Transverse colon (tissue), 4 donors: ENCODE results near the gene FOXP1. TPM values are rescaled to one million over a fixed set of nuclear protein-coding genes. Genes with fewer than 3 reads are reported as not detected.

Experiments
- DNase-seq: peaks from one replicate; pipeline ENCODE4 v3.0.0-alpha.2; 2019
- H3K27ac ChIP-seq, 4 donors: fragments of 200-600 bp; sonication (generic); 2 replicates each; pipeline ENCODE4 v1.5.1; 2016 to 2018; ENCODE audit warnings: inconsistent platforms in 4 of 4
- H3K27me3 ChIP-seq: fragments of 200-600 bp; sonication (generic); 2 replicates; pipeline ENCODE4 v1.5.1; 2017; ENCODE audit warnings: inconsistent platforms
- H3K36me3 ChIP-seq, 4 donors: fragments of 200-600 bp; sonication (generic); 2 replicates each; pipeline ENCODE4 v1.5.1; 2017 to 2019; ENCODE audit warnings: inconsistent platforms in 4 of 4
- H3K4me1 ChIP-seq, 4 donors: fragments of 200-600 bp; sonication (generic); 2 replicates each; pipeline ENCODE4 v1.5.1; 2017 to 2020; ENCODE audit warnings: inconsistent platforms in 4 of 4
- H3K4me3 ChIP-seq, 4 donors: fragments of 200-600 bp; sonication (generic); 1 replicate in 1 of 4; 2 replicates in 3 of 4; pipeline versions ENCODE4 v1.5.1 to v1.6.1; 2017 to 2019; ENCODE audit warnings: inconsistent platforms in 4 of 4
- H3K9me3 ChIP-seq, 2 donors: fragments of 200-600 bp; sonication (generic); 2 replicates each; pipeline ENCODE4 v1.5.1; 2017 to 2019; ENCODE audit warnings: inconsistent platforms in 2 of 2
- EP300 ChIP-seq: sonication (generic); formaldehyde crosslinking; IDR thresholded peaks from one replicate; pipeline ENCODE4 v1.6.1; 2017; ENCODE audit warnings: antibody characterized with exemption, low read depth
- POLR2A ChIP-seq: fragments of 450-650 bp; IDR thresholded peaks from one replicate; pipeline ENCODE4 v1.6.1; 2016; ENCODE audit warnings: antibody characterized with exemption, mild to moderate bottlenecking, moderate library complexity
- POLR2AphosphoS5 ChIP-seq, 3 donors: sonication (generic); formaldehyde crosslinking; IDR thresholded peaks; one replicate each; pipeline ENCODE4 v1.6.1; 2016; ENCODE audit warnings: antibody characterized with exemption in 3 of 3
- WGBS, 2 donors: methylation state at CpG; one replicate each; pipeline ENCODE4 v1.1.5; 2018; ENCODE audit warnings: low coverage in 1 of 2; 5-methylcytosine and 5-hydroxymethylcytosine counted together
- in situ Hi-C, 4 donors: fragments of 200-750 bp; cut with MboI; loops; one replicate each; pipeline versions ENCODE4 v1.15.0 to v1.15.1; 2017; ENCODE audit warnings: low sequenced_read_pairs in 3 of 4, low pct_ligation_motif_present in 1 of 4, low pct_unique_long_range_greater_than_20kb in 1 of 4
- intact Hi-C: fragments of 100-400 bp; cut with DNase I; formaldehyde crosslinking; loops from one replicate; pipeline ENCODE4 v1.15.1; 2023; ENCODE audit warnings: low total_unique reads
- total RNA-seq, 4 donors: library from RNA; depleted of rRNA; stranded (reverse); fragments of >200 nt; gene quantifications; one replicate each; pipeline ENCODE4 v1.1.0, GENCODE V29; 2016
- TF ChIP-seq, protein P1 (sequence below), 5 experiments: fragments of 200-600 bp in 3 of 5; fragments of 450-650 bp in 2 of 5; sonication (generic) in 3 of 5; IDR thresholded peaks; 1 replicate in 2 of 5; 2 replicates in 3 of 5; pipeline ENCODE4 v1.5.1; 2016 to 2017; ENCODE audit warnings: antibody characterized with exemption in 5 of 5, inconsistent platforms in 3 of 5, mild to moderate bottlenecking in 2 of 5, moderate library complexity in 1 of 5

The FOXP1 gene
- total RNA-seq, 4 donors from 2014 or later: 102 to 260 (median 150) TPM

DNA sequence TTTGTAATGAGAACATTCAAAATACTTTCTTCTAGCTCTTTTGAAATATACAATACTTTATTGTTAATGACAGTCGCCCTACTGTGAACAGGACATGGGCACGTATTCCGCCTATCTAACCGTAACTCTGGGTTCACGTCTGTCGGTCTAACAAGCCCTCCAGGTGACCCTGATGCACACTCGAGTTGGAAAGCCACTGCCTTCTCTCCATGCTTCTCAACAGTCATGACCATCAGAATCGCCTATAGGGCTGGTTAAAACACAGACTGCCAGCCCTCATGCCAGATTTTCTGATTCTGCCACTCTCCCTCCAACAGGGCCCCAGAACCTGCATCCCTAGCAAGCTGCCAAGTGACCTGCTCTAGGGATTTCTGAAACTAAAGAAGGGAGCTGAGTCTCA, 140.2 kb downstream of the FOXP1 start:
- intact Hi-C loops: no loop called here

DNA sequence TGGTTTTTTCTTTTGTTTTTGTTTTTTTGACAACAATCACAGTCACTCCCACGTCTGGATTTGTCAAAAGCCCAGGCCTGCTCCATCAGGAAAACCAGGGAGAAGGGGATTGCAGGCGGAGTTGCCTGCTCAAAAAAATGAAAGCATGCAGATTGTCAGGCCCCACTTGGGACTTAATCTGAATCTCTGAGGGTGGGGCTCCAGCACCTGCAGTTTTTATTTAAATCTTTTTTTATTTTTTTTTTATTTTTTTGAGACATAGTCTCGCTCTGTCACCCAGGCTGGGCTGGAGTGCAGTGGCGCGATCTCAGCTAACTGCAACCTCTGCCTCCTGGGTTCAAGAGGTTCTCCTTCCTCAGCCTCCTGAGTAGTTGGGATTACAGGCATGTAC, 140.9 kb downstream of the FOXP1 start:
- Histone ChIP-seq H3K27ac (peak overlapping the region; percentile 14 to 79 (median 66)), H3K4me3 (no peak overlapping the region), H3K9me3 (no peaks in the 10 kb centered on the region), H3K36me3 (no peaks in the 10 kb centered on the region), H3K27me3 (no peaks in the 10 kb centered on the region), H3K4me1 (peaks cover 0 to 44% (median 19%) of the 10 kb centered on the region in 4 donors)
- TF ChIP-seq POLR2A: no peak
- no peak for TF ChIP-seq EP300
- TF ChIP-seq, protein P1, sequence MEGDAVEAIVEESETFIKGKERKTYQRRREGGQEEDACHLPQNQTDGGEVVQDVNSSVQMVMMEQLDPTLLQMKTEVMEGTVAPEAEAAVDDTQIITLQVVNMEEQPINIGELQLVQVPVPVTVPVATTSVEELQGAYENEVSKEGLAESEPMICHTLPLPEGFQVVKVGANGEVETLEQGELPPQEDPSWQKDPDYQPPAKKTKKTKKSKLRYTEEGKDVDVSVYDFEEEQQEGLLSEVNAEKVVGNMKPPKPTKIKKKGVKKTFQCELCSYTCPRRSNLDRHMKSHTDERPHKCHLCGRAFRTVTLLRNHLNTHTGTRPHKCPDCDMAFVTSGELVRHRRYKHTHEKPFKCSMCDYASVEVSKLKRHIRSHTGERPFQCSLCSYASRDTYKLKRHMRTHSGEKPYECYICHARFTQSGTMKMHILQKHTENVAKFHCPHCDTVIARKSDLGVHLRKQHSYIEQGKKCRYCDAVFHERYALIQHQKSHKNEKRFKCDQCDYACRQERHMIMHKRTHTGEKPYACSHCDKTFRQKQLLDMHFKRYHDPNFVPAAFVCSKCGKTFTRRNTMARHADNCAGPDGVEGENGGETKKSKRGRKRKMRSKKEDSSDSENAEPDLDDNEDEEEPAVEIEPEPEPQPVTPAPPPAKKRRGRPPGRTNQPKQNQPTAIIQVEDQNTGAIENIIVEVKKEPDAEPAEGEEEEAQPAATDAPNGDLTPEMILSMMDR (IDR thresholded peaks at IDR 0.05): no peak
- no peak for TF ChIP-seq POLR2AphosphoS5 (IDR thresholded peaks at IDR 0.05)
- in situ Hi-C loops: no loop called here
- intact Hi-C loops: no loop called here
- WGBS, 2 donors: 86 to 100% methylated on average over 4 to 5 of the region's 5 CpGs
- no peak for DNase-seq

More for the DNA sequence above, 140.2 kb downstream of the FOXP1 start:
- Histone ChIP-seq H3K4me1 (peaks cover 0 to 47% (median 19%) of the 10 kb centered on the region in 4 donors), H3K36me3 (no peaks in the 10 kb centered on the region), H3K27me3 (no peaks in the 10 kb centered on the region), H3K27ac (peak overlapping the region; percentile 63 to 79 (median 68)), H3K9me3 (no peaks in the 10 kb centered on the region), H3K4me3 (no peak overlapping the region)
- in situ Hi-C loops: no loop called here
- no peak for TF ChIP-seq POLR2AphosphoS5 (IDR thresholded peaks at IDR 0.05)
- TF ChIP-seq EP300: no peak
- TF ChIP-seq POLR2A: no peak
- TF ChIP-seq, protein P1 (IDR thresholded peaks at IDR 0.05): no peak
- 89% methylated on average over 8 of the region's 8 CpGs; no CpG with 5 or more reads in 1 of the 2 donors for WGBS, 2 donors
- DNase-seq: no peak

DNA sequence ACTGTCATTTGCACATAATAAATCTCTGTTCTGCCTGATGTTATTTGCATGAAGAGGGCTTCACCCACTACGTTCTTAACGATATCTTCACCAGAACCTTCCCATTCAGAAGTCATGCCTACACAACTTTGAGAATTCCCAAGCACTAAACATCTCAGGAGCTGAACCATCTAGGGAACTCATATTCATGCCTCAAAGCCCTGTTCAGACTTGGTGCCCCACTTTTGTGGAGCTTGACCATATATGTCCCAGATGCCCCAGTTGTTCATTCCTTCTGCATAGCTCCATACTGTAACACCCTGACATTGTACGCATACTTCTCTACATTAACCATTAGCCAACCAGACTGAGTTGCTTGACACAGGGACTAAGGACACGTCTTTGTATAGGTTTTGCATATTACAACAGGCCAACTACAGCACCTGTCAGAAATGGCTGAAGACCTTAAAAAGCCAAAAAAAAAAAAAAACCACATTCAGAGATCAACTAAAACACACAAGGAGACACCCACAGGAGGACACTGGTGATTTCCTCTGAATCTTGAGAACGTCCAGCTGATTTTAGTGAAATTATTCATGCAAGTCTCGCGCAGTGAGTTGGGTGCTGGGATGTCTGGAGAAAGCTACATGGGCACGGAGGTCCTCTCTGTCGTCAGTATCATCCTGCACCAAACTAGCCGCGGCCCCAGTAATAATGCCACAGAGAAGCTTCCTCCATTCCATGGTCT, 141.4 kb downstream of the FOXP1 start:
- H3K27ac ChIP-seq: peak overlapping the region in 2 of 4 donors; percentile 68 to 79
- H3K27me3 ChIP-seq: no peaks in the 10 kb centered on the region
- H3K4me1 ChIP-seq: peaks cover 0 to 44% (median 19%) of the 10 kb centered on the region in 4 donors
- intact Hi-C loops: no loop called here
- TF ChIP-seq, protein P1 (IDR thresholded peaks at IDR 0.05): no peak
- no peak for TF ChIP-seq POLR2AphosphoS5 (IDR thresholded peaks at IDR 0.05)
- TF ChIP-seq POLR2A: no peak
- no peak for TF ChIP-seq EP300
- no peaks in the 10 kb centered on the region for H3K36me3 ChIP-seq
- in situ Hi-C loops: no loop called here
- H3K4me3 ChIP-seq: no peak overlapping the region
- no peaks in the 10 kb centered on the region for H3K9me3 ChIP-seq
- no peak for DNase-seq
- 85 to 88% methylated on average over 3 to 11 of the region's 11 CpGs for WGBS, 2 donors

DNA sequence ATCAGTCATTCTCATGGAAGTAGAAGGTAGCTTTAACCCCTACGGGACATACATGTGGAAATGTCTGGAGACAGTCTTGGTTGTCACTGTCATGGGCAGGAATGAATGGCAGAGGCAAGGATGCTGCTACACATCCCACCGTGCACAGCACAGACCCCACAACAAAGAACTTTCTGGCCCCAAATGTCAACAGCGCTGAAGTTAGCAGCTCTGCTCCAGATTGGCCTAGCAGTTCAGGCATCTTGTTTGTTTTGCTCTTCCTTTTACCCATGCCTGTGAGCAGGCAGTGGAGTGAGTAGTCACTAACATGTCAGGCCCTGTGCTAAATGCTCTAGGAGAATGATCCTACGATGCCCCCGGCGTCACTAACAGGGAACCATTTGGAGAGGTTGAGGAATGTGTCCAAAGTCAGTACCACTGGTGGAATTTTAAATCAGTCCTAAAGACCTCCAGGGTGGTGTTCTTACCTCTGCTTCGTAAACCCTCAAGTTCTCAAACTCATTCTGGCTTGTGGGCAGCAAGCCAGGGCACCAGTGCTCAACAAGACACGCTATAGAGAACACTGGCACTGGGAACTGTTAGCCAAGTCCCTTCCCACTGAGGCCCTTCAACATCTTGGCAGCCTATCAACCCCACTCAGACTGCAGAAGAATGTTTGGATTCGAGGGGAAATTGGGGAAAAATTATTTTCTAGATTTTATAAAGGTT, 142.2 kb downstream of the FOXP1 start:
- in situ Hi-C loops (no loop called here), intact Hi-C loops (no loop called here)
- TF ChIP-seq, protein P1 (IDR thresholded peaks at IDR 0.05): no peak
- TF ChIP-seq POLR2A (no peak), POLR2AphosphoS5 (IDR thresholded peaks at IDR 0.05) (no peak), EP300 (no peak)
- Histone ChIP-seq H3K4me1 (peaks cover 0 to 45% (median 19%) of the 10 kb centered on the region in 4 donors), H3K27ac (no peak overlapping the region), H3K9me3 (no peaks in the 10 kb centered on the region), H3K4me3 (no peak overlapping the region), H3K27me3 (no peaks in the 10 kb centered on the region), H3K36me3 (no peaks in the 10 kb centered on the region)
- DNase-seq: no peak
- 72 to 84% methylated on average over 7 to 9 of the region's 9 CpGs for WGBS, 2 donors
